Activated CD8-positive, alpha-beta memory T cell treated with anti-CD3 and anti-CD28 coated beads for 48 hours (primary cell): ENCODE results near the gene LYSMD4.

Source experiments
- DNase-seq, 3 experiments: peaks; one replicate each; pipeline ENCODE4 v3.0.0-alpha.2; 2020; ENCODE audit warnings: low read depth in 2 of 3, low spot score in 2 of 3

The LYSMD4 gene

DNA sequence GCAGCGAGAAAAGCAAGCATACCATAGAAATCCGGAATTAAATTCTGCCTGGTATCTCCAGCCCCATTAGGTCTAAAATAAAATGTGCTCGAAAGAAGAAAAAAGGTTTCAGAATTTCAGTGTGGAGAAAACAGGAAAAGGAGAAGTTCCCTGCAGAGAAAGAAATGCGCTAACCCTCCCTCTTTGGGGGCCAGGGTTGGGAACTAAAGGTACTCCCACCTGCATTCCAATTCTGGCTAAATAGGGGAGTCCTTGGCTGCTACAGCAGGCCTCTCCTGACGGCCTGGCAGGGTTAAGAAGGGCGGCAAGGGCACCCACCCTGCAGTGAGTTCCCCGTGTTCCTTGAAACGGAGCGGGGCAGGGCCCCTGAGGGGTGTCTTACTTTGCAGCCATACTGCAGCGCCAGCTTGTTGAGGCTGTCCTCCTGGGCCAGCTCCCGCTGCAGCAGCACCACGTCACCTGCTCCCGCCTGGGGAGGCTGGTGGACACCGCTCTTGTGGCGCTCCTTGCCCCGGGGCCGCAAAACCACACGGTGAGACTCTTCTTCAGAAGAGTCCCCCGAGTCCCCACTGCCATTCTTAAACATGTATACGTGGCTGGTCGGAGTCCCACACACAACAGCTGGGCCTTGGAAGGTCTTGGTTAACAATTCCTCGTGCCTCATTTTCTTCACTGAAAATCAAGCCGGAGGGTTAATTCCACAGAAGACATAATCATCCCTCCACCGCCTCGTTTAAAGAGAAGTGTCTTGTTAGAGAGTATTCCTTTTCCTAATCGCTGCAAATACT, 1.7 kb downstream of the LYSMD4 start:
- no peak for DNase-seq

DNA sequence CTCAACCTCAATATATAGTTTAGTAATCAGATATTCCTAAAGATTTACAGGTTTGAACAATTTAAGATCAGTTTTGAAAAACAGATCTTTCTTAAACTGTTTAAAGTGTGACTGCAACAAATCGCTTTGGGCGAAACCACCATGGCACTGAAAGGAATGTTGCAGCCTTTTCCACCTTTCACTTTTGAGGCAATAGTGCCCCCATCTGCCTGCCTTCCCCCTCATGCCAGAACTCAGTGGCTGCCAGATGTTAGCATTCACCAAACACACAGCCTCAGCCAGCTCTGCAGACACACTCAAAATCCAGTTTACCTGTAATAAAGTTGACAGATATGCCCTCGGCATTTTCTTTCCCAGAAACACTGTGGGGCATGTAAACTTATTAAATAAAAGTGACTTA, 3.3 kb downstream of the LYSMD4 start:
- no peak for DNase-seq

DNA sequence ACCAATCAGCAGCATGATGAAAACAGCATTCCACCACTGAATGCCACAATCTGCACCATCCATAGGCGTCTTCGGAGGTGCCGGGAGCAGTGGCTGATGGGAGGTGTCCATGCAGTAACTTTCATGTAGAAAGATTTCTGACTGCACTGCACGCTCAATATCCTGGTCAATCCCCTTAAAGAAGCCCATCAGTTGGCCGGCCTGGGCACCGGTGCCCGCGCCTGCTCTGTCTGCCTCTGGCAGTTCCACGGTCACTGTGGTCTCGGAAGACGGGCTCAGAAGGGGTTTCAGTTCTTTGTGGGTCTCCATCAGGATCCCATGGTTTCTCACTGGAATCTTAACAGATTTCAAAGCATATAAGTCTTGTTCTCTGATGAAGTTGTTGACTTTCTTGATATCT, 3.9 kb downstream of the LYSMD4 start:
- DNase-seq, result no peak

DNA sequence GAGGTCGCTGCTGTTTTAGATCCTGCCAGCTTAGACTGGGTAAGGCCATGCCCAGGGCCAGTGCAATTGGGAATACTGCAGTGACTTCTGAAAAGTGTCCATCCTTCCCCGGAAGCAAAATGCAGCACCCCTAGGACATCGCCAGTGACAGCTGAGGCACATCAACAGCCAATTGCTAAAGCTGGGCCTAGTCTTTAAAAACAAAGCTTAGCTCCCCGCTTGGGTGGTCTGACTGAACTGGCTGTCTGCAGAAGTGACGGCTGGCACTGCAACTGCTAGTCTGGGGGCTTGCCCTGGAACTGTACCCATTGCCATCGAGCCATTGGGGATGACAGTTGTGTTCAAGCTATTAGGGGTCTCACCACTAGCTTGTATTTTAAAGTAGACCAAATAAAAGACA, 4.3 kb downstream of the LYSMD4 start:
- DNase-seq, result no peak

DNA sequence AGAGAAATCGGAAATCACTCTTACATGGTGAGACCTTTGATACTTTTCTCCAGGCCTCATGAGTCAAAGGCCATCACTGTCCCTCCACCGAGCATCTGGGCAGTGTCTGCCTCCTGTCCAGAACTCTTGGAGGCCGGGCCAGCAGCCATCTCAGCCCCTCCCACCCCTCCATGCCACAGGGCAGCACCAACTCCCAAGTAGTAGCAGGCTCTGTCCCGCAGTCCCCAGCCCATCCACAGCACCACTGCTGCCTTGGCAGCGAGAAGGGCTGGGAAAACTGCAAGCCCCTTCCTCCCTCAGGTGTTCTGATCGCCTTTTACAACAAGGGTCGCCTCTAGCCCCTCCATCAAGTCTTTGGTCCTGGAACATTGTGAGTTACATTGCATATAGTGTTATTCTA, 5.5 kb downstream of the LYSMD4 start:
- no peak for DNase-seq

DNA sequence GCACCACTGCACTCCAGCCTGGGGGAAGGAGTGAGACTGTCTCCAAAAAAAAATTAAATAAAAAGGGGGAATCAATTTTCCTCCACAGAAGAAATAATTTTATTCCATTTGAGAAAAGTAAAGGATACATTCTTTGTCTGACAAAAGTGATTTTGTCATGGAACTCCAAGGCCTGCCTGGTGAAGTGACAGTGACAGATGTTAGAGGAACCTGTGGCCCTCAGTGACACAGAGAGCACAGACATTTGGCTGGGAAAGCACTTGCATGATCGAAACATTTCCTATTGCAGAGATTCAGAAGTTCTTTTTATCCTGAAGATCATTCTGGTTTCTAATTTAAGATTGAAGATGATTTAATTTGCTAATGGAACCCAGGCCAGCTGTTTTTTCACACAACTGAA, 5.9 kb downstream of the LYSMD4 start:
- DNase-seq, result no peak

DNA sequence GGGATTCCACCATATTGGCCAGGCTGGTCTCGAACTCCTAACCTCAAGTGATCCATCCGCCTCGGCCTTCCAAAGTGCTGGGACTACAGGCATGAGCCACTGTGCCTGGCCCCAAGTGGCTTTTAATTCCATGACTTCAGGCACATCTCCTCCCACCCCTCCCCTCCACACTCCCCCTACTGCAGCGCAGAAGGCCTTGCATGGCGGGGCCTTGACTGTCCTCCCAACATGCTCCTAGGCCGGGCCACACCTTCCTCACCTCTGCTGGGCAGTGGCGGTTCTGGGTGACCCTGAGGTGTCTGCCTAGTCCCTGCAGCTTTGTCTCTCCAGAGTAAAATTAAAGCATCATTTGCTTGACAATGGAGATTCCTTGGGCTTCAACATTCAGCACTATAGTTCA, 6.9 kb downstream of the LYSMD4 start:
- DNase-seq, result no peak

DNA sequence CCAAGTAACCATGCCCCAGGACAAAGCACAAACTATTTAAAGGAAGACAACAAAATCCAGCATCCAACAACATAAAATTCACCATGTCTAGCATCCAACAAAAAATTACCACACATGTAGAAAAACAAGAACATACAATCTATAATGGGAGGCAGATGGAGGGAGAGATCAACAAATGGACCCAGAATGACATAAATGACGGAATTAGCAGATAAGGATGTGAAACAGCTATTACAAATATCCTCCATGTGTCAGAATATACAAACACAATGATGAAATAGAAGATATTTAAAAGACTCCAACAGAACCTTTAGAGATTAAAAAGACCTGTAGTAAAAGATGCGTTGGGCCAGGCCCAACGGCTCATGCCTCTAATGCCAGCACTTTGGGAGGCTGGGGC, 10.8 kb downstream of the LYSMD4 start:
- DNase-seq, result no peak

DNA sequence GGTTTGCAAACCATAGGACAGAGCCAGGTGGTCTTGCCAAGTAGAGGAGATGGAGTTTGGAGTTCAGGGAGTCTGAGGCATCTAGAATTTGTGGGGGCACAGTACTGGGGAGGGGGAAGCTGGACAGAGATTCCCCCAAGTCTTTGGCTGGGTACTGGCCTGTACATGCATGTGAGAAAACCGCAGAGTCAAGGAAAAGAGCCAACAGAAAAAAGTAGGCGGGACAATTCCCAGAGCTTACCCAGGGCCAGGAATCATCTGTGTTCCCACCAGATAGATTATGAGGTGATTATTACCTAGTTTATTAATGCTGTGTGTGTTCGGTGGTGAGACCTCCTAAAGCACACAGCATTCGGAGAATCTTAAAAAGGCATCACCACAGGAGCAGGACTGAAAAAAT, 11.3 kb downstream of the LYSMD4 start:
- DNase-seq, result no peak

DNA sequence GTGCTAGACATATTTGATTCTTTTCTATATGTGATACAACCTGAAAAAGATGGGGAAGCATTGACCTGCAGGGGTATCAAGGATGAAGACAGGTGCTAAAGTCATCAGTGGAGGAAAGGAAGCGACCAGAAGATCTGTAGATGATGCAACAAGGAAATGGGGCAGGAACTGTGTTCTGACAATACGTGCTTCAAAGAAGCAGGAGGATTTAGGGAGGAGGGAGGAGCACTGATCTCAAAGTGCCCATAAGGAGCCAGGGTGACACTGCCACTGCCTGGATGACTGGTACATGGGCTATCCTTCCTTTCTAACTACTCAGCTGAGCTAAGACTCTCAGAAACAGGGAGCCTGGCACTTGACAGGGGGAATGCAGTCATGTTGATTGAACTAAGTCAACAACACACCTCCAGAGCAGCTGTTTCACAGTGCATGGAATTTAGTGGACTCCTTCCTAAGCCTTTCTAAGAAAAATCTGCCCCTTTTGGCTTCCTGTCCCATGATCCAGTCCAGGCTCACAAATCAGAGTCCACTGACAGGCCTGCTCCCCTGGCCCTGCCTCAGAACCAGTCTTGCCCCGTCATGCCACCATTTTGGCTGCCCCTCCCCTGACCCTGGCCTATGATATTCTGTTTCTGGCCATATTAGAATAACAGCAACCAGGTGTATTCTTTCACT, 12.0 kb downstream of the LYSMD4 start:
- DNase-seq, result no peak

DNA sequence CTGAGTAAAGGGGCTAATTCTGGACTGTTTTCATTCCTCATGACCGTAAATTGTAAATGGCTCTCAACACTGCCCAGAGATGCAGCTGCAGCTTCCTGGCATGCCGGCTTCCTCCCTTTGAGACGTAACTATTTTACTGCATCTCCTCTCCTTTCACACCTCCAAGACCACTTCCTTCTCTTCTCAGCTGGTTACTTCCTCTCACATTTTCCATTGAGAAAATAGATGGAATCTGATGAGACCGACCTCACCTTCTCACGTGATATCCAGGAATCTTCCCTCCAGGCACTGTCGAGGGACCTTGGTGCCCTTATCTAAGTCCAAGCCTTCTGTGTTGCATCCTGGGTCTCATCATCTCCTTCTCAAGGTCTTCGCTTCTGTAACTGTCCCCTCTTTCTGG, 12.7 kb downstream of the LYSMD4 start:
- DNase-seq, result no peak

DNA sequence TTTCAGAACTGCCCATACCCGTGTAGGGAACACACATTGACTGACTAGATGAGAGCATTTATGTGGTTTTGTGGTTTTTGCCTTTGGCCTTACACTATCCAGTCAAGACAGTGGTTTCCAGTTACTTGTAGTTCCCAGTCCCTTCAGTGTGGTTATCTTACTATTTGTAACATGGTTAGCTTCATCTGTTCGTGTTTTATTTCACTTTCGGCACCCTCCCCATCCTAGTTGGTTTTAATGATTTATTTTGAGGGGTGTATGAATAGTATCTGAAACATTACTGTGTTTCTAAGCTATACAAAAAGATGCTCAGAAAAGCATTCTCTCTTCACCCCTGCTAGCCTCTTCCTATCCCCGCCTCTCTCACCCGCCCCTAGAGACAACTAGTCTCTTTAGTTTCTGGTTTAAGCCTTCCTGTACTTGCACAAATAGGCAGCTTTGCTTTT, 14.1 kb downstream of the LYSMD4 start:
- no peak for DNase-seq

DNA sequence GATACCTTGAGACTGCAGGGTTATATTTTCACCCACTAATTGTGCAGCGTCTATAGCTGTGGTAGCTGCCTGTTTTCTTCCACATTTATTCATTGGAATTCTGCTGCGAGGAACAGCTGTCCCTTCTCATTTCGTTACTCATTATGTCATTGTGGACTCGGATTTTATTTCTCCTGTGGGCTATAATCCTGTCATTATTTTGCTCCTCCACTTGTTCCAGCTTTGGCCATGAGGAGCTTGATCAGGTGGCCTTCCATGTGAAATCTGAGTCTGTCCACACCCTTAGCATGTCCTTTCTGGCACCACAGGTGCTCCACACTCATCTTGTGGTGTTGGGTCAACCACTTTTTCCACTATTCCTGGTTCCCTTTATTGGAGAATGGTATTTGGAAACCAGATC, 14.8 kb downstream of the LYSMD4 start:
- no peak for DNase-seq

DNA sequence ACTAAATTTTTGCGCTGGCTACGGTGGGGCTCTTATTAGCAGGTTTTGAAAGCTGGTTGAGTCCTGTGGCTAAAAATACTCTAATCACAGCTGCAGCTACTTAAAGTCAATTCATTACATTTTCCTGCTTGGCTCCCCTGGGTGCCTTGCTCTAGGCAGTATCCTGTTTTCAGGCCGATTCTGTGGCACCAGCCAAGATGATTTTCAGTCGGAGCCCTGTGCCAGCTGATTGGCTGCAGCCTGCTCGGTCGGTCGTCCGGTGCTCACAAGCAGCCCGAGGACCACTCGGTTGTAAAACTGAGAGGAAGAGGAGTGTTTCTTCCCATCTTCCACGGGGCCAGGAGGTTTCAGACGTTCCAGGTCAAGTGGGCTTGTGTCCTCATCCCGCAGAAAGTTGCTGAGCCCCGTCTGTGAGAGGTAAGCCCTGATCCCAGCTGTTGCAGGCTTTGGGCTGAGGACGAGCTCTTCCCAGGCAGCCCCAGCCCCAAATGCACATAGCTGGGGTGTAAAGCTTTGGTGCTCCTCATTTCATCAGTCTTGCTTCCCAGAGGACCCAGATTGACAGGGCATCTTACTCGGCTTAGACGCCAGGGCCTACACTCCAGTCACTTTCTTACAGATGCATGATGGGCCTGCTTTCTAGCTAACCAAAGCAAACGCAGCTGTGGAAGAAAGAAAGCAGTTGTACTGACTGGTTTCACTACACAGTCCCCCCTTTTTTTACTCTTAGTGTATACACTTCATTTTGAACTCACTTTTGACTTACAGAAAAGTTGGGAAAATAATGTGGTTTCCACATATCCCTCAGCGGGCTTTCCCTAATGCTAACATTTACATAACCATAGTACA, 15.9 kb downstream of the LYSMD4 start:
- no peak for DNase-seq

DNA sequence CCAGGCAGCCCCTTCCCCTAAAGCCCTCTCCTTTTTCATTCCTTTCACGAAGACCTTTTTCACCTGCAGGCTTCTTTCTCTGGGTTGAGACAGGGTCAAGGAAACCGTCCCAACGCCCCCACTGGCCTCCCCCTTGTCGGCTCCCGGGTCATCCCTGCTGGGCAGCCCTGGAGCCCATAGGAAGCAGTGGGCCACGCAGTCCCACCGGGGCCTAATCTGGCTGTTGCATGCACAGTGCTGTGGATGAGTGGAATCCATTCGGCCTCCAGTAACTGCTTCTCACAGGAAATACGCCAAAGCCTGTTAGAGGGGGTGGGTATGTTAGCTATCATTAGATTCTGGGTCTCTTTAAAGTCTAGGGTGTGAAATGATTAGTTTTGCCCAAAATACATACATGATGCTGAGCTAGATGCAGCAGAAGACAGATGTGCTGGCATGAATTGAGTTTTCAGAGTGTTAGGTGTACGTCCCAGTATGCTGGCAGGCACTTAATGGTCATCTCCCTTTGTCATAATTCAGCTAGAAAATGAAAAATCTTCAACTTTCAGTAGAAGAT, 16.6 kb downstream of the LYSMD4 start:
- no peak for DNase-seq

DNA sequence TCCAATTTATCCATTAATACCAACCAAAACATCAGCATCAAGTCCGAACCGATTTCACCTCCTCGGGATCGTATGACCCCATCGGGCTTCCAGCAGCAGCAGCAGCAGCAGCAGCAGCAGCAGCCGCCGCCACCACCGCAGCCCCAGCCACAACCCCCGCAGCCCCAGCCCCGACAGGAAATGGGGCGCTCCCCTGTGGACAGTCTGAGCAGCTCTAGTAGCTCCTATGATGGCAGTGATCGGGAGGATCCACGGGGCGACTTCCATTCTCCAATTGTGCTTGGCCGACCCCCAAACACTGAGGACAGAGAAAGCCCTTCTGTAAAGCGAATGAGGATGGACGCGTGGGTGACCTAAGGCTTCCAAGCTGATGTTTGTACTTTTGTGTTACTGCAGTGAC, 20.8 kb downstream of the LYSMD4 start:
- DNase-seq, result no peak

DNA sequence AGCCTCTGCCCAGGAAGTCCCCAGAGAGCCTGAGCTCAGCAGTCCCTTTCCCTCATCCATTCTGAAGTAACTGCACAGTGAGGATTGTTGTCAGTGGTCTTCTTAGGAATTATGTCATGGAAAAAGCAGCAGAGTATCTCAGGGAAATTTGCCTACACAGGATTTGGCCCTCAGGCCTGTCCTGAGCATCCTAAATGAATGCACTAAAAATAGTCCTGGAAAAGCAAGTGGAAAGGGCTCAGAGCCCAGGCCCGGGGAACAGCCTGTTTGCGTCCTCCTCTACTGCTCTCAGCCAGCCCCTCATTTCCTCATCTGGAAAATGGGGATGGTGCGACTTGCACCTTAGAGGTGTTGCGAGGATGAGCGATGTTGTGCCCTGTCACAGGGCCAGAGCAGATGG, 21.6 kb downstream of the LYSMD4 start:
- DNase-seq, result no peak

DNA sequence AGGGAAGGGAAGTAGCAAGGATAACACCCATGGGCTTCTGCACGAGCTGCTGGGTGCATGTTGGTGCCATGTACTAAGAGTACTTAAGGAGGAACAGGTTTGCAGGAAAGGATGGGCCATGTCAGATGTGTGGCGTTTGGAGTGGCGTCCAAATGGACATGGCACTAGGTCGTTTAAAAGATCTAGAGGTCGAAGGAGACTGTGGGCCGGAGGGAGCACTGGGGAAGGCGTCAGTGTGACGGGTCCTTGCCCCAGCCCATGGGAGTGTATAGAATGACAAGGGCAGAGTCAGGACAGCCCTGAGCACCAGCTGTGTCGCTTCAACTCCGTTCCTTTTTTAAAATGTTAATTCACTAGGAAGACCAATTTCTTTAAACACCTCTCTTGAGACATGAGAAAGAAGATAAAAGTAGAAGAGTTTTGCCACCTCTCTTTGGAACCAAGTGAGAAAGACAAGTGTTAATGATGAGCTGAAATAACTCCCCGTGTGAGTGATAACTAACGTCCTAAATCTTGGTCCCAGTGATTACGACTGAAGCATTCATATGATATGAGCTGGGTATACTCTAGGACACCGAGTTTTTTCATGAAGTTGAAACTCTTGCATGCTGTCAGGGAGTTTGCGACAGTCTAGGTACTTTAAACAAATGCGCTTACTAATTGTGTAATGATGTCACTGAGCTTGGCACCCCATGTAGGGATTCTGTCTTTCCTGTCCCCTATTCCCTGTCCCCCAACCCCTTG, 23.8 kb downstream of the LYSMD4 start:
- DNase-seq, result no peak

DNA sequence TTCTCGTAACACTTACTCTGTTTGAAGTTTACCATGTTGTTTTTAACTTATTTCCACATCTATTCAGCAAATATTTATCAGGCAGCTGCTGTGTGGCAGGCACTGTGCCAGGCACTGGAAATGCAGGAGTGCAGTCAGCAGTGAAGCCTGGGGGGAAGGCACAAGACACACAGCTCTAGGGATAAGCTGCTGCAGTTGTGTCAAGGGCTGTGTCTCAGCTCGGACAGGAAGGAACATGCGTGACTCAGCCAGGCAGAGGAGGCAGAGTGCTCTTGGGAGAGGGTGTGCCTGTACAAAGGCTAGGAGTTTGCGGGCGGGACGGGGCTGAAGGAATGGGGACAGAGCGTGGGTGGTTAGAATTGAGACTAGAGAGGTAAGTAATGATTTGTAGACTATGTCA, 24.7 kb downstream of the LYSMD4 start:
- no peak for DNase-seq

DNA sequence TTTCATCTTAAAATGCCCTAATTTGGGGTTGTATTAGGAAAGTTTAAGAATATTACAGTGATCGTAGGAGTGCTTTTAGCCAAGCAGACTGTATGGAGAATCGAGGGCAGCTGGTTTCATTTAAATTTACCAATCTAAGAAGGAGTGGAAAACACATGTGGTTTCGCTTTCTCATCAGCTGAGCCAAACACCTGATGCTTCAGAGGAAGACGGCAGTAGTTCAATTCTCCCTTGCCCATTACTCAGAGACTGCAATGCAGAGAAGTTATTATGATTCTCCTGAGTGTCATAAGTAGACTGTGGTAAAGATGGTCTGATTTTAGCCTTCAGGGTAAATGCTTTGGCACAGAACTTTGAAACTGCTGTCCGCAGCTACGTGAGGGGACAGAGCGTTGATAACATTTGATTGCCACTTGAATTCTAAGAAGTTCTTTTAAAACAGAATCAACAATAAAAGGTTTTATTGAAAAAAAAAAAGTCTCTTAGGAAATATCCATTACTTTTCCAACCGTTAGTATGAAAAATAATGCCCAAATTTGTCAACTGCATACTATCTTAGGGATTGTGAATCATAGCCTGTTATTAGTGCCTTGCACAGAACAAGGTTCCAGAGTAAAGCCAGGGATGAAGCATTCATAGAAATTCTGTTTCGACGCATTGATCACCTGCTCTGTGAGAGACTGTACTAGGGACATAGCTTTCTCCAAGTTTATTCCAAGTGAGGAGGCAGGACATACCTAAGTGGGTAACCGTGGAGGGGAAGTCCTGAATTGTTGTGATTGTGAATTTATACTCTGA, 25.6 kb downstream of the LYSMD4 start:
- no peak for DNase-seq
